HG03442 (cell line): ENCODE data around the gene AR.

Experiments
- ATAC-seq: cut with Tn5 transposase; IDR thresholded peaks from one replicate; pipeline ENCODE4 v1.9.1; 2021; ENCODE audit warnings: mild to moderate bottlenecking, moderate library complexity; ENCODE audit not compliant: unreplicated experiment

The AR gene

DNA sequence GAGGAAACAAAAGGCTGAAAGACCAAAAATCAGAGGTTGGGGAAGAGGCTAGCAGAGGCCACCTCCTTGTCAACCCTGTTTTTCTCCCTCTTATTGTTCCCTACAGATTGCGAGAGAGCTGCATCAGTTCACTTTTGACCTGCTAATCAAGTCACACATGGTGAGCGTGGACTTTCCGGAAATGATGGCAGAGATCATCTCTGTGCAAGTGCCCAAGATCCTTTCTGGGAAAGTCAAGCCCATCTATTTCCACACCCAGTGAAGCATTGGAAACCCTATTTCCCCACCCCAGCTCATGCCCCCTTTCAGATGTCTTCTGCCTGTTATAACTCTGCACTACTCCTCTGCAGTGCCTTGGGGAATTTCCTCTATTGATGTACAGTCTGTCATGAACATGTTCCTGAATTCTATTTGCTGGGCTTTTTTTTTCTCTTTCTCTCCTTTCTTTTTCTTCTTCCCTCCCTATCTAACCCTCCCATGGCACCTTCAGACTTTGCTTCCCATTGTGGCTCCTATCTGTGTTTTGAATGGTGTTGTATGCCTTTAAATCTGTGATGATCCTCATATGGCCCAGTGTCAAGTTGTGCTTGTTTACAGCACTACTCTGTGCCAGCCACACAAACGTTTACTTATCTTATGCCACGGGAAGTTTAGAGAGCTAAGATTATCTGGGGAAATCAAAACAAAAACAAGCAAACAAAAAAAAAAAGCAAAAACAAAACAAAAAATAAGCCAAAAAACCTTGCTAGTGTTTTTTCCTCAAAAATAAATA lies 179.9 kb downstream of the AR start:
- ATAC-seq: no peak

DNA sequence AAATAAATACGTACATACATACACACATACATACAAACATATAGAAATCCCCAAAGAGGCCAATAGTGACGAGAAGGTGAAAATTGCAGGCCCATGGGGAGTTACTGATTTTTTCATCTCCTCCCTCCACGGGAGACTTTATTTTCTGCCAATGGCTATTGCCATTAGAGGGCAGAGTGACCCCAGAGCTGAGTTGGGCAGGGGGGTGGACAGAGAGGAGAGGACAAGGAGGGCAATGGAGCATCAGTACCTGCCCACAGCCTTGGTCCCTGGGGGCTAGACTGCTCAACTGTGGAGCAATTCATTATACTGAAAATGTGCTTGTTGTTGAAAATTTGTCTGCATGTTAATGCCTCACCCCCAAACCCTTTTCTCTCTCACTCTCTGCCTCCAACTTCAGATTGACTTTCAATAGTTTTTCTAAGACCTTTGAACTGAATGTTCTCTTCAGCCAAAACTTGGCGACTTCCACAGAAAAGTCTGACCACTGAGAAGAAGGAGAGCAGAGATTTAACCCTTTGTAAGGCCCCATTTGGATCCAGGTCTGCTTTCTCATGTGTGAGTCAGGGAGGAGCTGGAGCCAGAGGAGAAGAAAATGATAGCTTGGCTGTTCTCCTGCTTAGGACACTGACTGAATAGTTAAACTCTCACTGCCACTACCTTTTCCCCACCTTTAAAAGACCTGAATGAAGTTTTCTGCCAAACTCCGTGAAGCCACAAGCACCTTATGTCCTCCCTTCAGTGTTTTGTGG lies 180.7 kb downstream of the AR start:
- no peak for ATAC-seq

DNA sequence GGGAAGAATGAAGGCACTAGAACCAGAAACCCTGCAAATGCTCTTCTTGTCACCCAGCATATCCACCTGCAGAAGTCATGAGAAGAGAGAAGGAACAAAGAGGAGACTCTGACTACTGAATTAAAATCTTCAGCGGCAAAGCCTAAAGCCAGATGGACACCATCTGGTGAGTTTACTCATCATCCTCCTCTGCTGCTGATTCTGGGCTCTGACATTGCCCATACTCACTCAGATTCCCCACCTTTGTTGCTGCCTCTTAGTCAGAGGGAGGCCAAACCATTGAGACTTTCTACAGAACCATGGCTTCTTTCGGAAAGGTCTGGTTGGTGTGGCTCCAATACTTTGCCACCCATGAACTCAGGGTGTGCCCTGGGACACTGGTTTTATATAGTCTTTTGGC lies 181.7 kb downstream of the AR start:
- no peak for ATAC-seq

DNA sequence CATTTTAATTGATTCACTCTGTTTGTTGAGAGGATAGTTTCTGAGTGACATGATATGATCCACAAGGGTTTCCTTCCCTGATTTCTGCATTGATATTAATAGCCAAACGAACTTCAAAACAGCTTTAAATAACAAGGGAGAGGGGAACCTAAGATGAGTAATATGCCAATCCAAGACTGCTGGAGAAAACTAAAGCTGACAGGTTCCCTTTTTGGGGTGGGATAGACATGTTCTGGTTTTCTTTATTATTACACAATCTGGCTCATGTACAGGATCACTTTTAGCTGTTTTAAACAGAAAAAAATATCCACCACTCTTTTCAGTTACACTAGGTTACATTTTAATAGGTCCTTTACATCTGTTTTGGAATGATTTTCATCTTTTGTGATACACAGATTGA lies 182.2 kb downstream of the AR start:
- ATAC-seq: no peak

DNA sequence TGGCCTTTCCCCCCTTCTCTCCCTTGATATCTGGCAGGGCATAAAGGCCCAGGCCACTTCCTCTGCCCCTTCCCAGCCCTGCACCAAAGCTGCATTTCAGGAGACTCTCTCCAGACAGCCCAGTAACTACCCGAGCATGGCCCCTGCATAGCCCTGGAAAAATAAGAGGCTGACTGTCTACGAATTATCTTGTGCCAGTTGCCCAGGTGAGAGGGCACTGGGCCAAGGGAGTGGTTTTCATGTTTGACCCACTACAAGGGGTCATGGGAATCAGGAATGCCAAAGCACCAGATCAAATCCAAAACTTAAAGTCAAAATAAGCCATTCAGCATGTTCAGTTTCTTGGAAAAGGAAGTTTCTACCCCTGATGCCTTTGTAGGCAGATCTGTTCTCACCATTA lies 183.8 kb downstream of the AR start:
- ATAC-seq: no peak

DNA sequence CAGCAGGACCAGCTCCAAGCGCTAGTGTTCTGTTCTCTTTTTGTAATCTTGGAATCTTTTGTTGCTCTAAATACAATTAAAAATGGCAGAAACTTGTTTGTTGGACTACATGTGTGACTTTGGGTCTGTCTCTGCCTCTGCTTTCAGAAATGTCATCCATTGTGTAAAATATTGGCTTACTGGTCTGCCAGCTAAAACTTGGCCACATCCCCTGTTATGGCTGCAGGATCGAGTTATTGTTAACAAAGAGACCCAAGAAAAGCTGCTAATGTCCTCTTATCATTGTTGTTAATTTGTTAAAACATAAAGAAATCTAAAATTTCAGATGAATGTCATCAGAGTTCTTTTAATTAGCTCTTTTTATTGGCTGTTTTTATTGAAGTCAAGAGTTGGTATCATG lies 186.5 kb downstream of the AR start:
- ATAC-seq: no peak

DNA sequence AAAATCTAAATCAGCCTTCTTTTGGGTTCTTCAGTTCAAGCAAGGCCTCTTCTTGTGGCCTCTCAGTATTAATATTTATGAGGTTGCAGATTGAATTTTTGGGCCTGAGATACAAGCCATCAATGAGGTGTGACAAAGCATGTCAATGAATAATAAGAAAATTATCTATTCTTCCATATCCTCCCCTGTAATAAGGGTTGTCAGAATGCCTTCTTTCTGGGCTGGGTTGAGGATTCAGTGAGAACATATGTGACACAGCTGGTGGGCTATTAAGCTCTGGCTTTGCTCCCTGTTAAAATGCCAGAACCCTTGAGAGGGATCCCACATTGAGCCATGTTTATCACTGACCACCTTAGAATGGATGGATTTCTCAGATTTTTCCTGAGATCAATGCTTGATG lies 187.2 kb downstream of the AR start:
- no peak for ATAC-seq

DNA sequence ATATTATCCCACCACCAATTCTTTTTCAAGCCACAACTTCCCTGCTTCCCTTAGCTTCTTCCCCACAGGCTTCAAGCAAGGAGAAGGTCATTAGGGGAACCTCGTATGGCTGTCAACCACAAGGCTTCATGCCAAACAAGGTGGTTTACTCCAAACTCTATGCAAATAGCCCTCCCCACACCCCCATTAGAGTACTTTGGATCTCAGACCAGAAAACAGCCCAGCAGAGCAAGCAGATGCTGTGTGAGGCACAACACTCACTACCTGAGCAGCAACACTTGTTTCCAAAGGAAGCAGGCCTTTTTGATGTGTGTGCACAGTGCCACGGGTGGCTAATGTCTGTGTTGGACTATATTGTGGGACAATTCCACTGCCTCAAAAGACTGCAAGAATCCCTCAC lies 189.0 kb downstream of the AR start:
- no peak for ATAC-seq

DNA sequence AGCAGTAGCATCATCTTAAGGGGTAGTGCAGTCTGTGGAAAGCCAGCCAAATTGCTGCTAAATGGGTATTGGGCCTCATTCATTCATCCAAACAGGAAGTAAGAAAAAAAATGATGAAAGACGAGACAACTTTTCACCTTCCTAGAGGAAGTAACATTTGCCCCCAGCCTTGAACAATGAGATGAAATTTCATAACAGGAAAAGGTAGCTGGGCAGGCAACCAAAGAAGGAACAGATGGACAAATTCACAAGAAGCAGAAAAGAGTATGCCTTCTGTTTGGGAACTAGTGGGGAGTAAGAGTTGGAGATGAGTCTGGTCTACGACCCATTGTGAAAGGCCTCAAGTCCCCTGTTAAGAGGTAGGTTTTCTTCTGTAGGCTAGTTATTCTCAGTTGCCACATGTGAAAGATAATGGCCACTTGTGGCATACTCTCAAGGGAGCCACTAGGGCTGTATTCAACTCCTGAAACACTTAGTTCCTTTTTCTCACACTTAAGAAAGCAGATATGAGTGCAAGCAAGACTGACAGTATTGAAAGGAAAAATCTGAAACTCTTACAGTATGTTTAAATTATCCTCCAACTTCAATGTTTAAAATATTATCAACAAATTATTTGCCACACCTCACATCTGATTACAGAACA lies 190.4 kb downstream of the AR start:
- ATAC-seq: no peak

DNA sequence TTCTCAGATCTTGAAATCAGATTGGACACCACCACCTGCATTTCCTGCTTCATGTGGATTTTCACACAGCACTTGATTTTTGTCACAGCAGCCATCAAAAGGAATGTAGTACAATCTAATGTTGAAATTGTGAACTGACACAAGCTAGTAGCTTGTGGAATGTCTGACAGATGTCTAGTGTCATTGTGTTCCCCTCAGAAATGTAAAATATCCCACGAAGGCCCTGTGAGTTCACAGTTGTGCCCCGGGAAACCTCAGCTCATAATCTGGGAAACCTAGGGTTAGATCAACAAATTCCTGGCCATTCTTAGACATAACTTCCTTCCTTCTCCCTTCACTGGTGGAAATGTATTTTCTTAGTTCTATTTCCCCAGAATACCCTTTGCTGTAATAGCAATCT lies 205.7 kb downstream of the AR start:
- no peak for ATAC-seq

DNA sequence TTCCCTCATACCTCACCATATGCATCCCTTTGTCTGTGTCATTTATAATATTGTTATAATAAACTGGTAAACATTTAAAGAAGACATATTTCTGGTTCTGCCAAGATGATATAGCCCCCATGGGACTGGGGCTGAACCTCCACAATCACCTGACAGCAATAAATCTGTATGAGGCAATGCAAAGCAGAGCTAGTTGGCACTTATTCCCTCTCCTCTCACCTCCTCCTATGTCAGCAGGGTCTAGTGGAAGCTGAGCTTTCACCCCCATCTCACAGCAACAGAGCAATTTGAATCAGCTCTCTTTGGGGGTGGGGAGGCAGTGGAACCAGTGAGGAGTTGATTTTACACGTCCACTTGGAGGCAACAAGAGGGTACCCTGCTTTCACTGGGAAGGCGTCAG lies 206.9 kb downstream of the AR start:
- no peak for ATAC-seq

DNA sequence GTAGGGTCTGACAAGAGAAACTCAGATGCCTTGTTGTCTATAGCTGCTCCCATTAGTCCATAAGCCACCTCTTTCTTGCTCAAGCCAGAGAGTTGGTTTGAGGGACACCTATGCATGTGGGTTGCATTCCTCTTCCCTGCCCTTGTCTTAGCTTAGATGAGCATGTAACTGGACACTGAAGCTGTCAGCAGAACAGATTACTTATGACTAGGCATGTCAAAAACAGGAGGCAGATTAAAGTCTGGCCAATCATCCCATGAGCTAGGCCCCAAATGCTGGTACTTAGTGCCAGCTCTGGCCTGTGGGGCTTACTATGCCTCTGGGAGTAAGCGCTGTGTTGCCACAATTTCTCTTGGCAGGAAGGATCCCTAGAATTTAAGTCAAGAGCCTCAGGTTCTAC lies 215.2 kb downstream of the AR start:
- ATAC-seq: no peak

DNA sequence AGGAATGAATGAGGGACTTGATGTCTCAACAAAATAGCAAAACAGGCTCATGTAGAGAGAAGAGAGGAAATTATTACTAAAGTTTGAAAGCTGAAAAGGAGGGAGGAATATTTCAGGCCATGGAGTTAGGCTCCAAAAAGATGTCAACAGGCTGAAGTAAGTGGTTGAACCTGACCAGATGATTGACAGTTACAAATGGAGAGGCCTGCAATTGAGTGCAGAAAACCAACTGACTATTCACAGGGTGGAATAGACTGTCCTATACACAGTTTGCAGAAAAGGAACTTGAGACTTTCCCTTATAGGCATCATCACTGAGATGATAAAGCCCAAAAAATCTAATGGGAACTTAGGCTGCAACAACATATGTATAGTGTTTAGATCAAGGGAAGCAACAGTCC lies 233.3 kb downstream of the AR start:
- no peak for ATAC-seq

DNA sequence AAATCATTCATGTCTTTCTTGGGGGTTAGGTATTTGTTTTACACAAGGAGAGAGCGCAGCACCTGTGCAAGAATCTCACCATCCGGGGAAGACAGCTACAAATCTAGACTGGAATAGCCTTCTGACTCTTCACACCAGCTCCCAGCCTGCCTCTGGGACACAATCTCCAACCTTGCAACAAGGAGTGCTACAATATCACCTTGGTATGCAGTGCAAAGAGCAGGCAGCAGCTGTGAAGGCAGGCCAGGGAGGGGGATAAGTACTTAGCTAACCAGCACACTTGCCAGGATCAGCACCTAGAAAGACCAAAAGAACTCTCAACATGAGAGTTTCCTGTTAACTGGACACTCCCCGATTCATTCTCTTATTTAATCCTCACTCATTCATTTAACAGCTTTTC lies 235.3 kb downstream of the AR start:
- ATAC-seq: no peak
